ENCODE measurements around the gene ATAD2B. TPM values are rescaled to one million over a fixed set of nuclear protein-coding genes. Genes with fewer than 3 reads are reported as not detected.

Gene ATAD2B
- total and polyA plus RNA-seq, 10 donors = 4.4 to 61.2 (median 36.8) TPM

- H3K27ac ChIP-seq = no peak overlapping the region
- H3K36me3 ChIP-seq = peaks cover 0 to 42% (median 8%) of the 10 kb centered on the region in 6 donors
- intact Hi-C loops (cut with DNase I; ENCODE audit: low total_unique reads) = loop anchor here (5.0 kb wide), 1 partner anchor 255 kb away; the partner anchor contains the start of gene TP53I3
- 82 to 94% (median 83%) methylated on average over 1 of the region's 1 CpG for WGBS, 5 donors
- no peaks in the 10 kb centered on the region for H3K9me3 ChIP-seq
- no peak for TF ChIP-seq CTCF (IDR thresholded peaks at IDR 0.05 in 8 of 11, conservative IDR thresholded peaks at IDR 0.05 in 3 of 11)
- TF ChIP-seq POLR2A (IDR thresholded peaks at IDR 0.05) = no peak
- no peak for TF ChIP-seq POLR2AphosphoS5 (IDR thresholded peaks at IDR 0.05)
- no peak overlapping the region for H3K4me3 ChIP-seq
- H3K27me3 ChIP-seq (replicated peaks in 1 of 7) = no peaks in the 10 kb centered on the region
- peaks cover 0 to 12% (median 3%) of the 10 kb centered on the region in 6 donors for H3K4me1 ChIP-seq
- no peak for DNase-seq
Measured at GRCh38 chr2:23827287-23827686, 99.6 kb downstream of the ATAD2B start.

DNA sequence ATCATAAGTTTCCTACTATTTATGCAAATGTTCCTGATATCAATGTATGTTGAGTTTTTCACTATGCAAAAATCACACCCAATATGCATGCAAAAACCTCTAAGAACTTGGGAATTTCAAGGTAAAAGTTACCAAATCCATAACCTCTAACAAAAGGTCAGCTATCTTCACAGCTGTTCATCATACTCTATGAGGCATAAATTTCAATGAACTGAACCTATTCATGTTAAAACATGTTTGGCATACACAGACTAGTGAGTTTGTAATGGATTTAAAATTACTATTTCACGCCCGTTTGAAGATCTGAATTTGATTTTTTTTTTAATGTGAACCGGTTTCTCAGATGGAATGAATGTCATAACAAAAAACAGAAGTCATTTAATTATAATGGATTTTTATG, 100.2 kb downstream of the ATAD2B start:
- Histone ChIP-seq H3K9me3 (no peaks in the 10 kb centered on the region), H3K27me3 (replicated peaks in 1 of 7) (no peaks in the 10 kb centered on the region), H3K27ac (no peak overlapping the region), H3K36me3 (peaks cover 0 to 47% (median 11%) of the 10 kb centered on the region in 6 donors), H3K4me3 (no peak overlapping the region), H3K4me1 (peaks cover 0 to 12% (median 3%) of the 10 kb centered on the region in 6 donors)
- no peak for DNase-seq
- intact Hi-C loops (cut with DNase I; ENCODE audit: low total_unique reads) = loop anchor here (5.0 kb wide), 1 partner anchor 256 kb away; the partner anchor contains the start of gene TP53I3
- 90 to 99% (median 95%) methylated on average over 3 of the region's 3 CpGs for WGBS, 5 donors
- TF ChIP-seq POLR2A (IDR thresholded peaks at IDR 0.05) (no peak), CTCF (IDR thresholded peaks at IDR 0.05 in 8 of 11, conservative IDR thresholded peaks at IDR 0.05 in 3 of 11) (no peak), POLR2AphosphoS5 (IDR thresholded peaks at IDR 0.05) (no peak)

- DNase-seq = no peak
- no peaks in the 10 kb centered on the region for H3K27me3 ChIP-seq (replicated peaks in 1 of 7)
- H3K4me1 ChIP-seq = peaks cover 0 to 12% (median 3%) of the 10 kb centered on the region in 6 donors
- 63 to 82% (median 71%) methylated on average over 2 of the region's 2 CpGs for WGBS, 5 donors
- TF ChIP-seq CTCF (IDR thresholded peaks at IDR 0.05 in 8 of 11, conservative IDR thresholded peaks at IDR 0.05 in 3 of 11) (no peak), POLR2AphosphoS5 (IDR thresholded peaks at IDR 0.05) (no peak), POLR2A (IDR thresholded peaks at IDR 0.05) (no peak)
- H3K36me3 ChIP-seq = peaks cover 0 to 54% (median 13%) of the 10 kb centered on the region in 6 donors
- no peak overlapping the region for H3K4me3 ChIP-seq
- H3K27ac ChIP-seq = no peak overlapping the region
- intact Hi-C loops (cut with DNase I; ENCODE audit: low total_unique reads) = loop anchor here (5.0 kb wide), 1 partner anchor 256 kb away; the partner anchor contains the start of gene TP53I3
- H3K9me3 ChIP-seq = no peaks in the 10 kb centered on the region
Measured at GRCh38 chr2:23826040-23826439, 100.9 kb downstream of the ATAD2B start.

DNA sequence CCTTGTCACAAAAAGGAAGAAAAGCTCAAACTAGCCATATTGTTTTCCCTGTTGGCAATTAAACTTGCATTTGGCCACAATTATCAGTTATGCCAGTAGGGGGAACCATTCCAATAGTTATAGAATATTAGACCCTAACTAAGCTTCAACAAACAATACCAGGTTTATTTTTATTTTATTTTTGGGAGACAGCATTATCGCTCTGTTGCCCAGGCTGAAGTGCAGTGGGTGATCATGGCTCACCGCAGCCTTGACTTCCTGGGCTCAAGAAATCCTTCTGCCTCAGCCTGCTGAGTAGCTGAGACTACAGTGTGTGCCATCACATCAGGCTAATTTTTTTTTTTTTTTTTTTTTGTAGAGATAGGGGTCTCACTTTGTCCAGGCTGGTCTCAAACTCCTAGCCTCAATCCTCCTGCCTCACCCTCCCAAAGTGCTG, 102.1 kb downstream of the ATAD2B start:
- intact Hi-C loops (cut with DNase I; ENCODE audit: low total_unique reads) = loop anchor here (5.0 kb wide), 1 partner anchor 258 kb away; the partner anchor contains the start of gene TP53I3
- no peak for DNase-seq

More for the DNA sequence above, 102.1 kb downstream of the ATAD2B start:
- H3K9me3 ChIP-seq = no peaks in the 10 kb centered on the region
- H3K4me1 ChIP-seq = peaks cover 0 to 12% (median 3%) of the 10 kb centered on the region in 6 donors
- WGBS, 5 donors = 25 to 42% (median 32%) methylated on average over 2 of the region's 2 CpGs
- H3K27me3 ChIP-seq (replicated peaks in 1 of 7) = no peaks in the 10 kb centered on the region
- no peak overlapping the region for H3K27ac ChIP-seq
- TF ChIP-seq POLR2AphosphoS5 (IDR thresholded peaks at IDR 0.05) = no peak
- TF ChIP-seq CTCF (IDR thresholded peaks at IDR 0.05 in 8 of 11, conservative IDR thresholded peaks at IDR 0.05 in 3 of 11) = peak; percentile 36 to 77 (median 71)
- TF ChIP-seq POLR2A (IDR thresholded peaks at IDR 0.05) = no peak
- peaks cover 0 to 65% (median 12%) of the 10 kb centered on the region in 6 donors for H3K36me3 ChIP-seq
- H3K4me3 ChIP-seq = no peak overlapping the region
